ENCODE measurements around the gene ARHGEF28.

The ARHGEF28 gene

DNA sequence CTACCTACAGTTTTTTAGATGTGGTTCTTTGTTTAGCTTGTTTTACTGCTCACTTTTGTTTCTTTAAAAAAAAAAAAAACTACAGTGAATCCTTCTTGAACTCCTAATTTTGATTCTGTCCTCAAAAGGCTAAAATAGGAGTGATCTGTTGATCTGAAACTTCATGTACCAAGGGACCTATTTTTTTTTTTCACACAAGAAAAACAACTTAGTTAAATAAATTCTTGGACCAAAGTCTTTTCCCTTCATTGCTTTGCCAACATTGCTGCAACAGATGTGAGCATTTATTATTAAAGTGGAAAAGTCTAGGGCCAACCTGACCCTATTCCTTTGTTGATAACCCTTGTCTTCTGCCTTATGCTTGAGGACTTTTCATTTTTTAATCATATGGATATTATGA is 236.8 kb downstream of the ARHGEF28 start:
- TF ChIP-seq TAF1 (IDR thresholded peaks at IDR 0.05; ENCODE audit: borderline replicate concordance, insufficient read depth, low read length) (no peak), POLR2AphosphoS5 (IDR thresholded peaks at IDR 0.05; ENCODE audit: low read depth, low read length) (no peak), FOXP2 (optimal IDR thresholded peaks at IDR 0.05; ENCODE audit: borderline replicate concordance, extremely low read depth, extremely low read length, insufficient read depth) (no peak), SIN3A (IDR thresholded peaks at IDR 0.05; ENCODE audit: borderline replicate concordance, insufficient read depth, low read length) (no peak)
- TF ChIP-seq, protein P1, sequence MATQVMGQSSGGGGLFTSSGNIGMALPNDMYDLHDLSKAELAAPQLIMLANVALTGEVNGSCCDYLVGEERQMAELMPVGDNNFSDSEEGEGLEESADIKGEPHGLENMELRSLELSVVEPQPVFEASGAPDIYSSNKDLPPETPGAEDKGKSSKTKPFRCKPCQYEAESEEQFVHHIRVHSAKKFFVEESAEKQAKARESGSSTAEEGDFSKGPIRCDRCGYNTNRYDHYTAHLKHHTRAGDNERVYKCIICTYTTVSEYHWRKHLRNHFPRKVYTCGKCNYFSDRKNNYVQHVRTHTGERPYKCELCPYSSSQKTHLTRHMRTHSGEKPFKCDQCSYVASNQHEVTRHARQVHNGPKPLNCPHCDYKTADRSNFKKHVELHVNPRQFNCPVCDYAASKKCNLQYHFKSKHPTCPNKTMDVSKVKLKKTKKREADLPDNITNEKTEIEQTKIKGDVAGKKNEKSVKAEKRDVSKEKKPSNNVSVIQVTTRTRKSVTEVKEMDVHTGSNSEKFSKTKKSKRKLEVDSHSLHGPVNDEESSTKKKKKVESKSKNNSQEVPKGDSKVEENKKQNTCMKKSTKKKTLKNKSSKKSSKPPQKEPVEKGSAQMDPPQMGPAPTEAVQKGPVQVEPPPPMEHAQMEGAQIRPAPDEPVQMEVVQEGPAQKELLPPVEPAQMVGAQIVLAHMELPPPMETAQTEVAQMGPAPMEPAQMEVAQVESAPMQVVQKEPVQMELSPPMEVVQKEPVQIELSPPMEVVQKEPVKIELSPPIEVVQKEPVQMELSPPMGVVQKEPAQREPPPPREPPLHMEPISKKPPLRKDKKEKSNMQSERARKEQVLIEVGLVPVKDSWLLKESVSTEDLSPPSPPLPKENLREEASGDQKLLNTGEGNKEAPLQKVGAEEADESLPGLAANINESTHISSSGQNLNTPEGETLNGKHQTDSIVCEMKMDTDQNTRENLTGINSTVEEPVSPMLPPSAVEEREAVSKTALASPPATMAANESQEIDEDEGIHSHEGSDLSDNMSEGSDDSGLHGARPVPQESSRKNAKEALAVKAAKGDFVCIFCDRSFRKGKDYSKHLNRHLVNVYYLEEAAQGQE (IDR thresholded peaks at IDR 0.05; ENCODE audit: insufficient read depth in 1 of 2, low read depth in 2 of 2, low read length in 2 of 2): no peak

DNA sequence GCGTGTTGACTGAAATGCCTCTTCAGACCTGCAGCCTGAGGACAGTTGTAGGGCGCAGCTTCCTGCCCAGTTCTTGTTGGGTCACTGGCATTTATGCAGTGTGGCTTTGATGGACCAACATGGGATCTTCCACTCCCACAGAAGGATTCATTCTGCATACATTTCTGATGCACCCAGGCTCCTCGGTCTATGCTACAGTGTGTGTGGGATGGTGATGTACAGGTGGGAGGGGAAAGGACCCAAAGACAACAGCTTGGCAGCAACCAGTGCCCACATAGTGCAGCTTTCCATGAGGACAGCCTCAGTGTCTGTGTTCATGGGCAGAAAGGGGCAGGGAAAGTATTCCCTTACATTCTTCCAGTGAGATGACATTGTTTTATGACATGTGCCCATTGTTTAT is 237.9 kb downstream of the ARHGEF28 start:
- no peak for TF ChIP-seq POLR2AphosphoS5 (IDR thresholded peaks at IDR 0.05; ENCODE audit: low read depth, low read length)
- no peak for TF ChIP-seq FOXP2 (optimal IDR thresholded peaks at IDR 0.05; ENCODE audit: borderline replicate concordance, extremely low read depth, extremely low read length, insufficient read depth)
- no peak for TF ChIP-seq TAF1 (IDR thresholded peaks at IDR 0.05; ENCODE audit: borderline replicate concordance, insufficient read depth, low read length)
- TF ChIP-seq SIN3A (IDR thresholded peaks at IDR 0.05; ENCODE audit: borderline replicate concordance, insufficient read depth, low read length): no peak
- TF ChIP-seq, protein P1 (IDR thresholded peaks at IDR 0.05; ENCODE audit: insufficient read depth in 1 of 2, low read depth in 2 of 2, low read length in 2 of 2): no peak

DNA sequence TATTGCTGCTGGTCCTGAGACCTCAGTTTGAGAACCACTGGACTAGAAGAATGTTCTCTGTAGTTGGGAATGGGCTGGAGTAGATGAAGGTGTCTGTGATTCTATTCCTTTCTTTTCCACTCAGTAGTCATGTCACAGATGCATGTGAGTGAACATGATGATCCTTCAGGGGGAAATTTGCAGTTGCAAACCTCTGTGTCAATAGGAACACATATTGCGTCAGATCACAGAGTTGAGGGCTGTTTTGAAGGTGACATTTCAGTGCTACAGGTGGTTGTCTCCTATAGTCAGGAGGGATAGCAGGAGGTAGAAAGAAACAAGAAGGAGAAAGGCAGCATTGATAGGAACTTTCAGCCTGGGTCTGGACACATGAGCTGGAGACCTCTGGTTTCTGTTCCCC is 239.3 kb downstream of the ARHGEF28 start:
- TF ChIP-seq, protein P1 (IDR thresholded peaks at IDR 0.05; ENCODE audit: insufficient read depth in 1 of 2, low read depth in 2 of 2, low read length in 2 of 2): no peak
- TF ChIP-seq POLR2AphosphoS5 (IDR thresholded peaks at IDR 0.05; ENCODE audit: low read depth, low read length) (no peak), TAF1 (IDR thresholded peaks at IDR 0.05; ENCODE audit: borderline replicate concordance, insufficient read depth, low read length) (no peak), SIN3A (IDR thresholded peaks at IDR 0.05; ENCODE audit: borderline replicate concordance, insufficient read depth, low read length) (no peak), FOXP2 (optimal IDR thresholded peaks at IDR 0.05; ENCODE audit: borderline replicate concordance, extremely low read depth, extremely low read length, insufficient read depth) (no peak)

DNA sequence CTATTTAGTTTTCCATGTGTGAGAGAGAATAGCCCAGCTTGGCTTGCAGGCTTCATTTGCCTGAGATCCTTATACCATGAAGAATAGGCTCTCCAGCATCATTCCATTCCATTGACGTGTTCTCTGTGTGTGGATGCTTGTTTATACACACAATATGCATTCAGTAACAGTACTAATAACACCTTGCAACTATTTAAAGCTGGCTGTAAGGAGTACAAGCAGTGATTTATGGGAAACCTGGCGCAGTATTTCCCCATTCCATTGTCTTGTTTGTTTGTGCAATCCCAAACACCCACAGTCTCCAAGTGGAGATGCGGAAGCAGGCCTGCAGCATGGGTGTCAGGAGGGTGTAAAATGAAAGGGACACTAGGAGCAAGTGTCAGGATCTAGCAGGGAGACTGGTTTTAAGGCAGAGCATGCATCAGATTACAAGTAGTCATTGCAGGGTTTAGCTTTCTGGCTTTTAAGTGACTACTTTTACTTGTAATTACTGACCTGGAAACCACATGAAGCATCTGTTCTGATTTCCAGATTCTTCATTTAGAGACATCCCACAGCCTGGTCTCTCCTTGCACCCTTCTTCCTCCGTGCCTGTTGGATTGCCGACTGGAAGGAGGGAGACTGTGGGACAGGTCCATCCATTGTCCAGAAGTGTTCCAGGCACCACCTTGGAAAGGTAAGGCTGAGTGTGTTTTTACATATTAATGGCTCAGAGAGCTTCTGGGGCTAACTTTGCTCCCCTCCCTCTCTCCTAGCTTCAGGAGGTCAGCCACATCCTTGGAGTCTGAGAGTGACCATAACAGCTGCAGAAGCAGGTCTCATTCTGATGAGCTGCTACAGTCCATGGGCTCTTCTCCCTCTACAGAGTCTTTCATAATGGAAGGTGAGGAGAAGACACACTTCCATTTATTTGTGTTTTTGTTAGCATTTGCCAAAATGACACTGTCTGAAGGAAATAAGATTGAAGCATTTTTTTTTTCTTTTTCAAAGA is 241.6 kb downstream of the ARHGEF28 start:
- TF ChIP-seq TAF1 (IDR thresholded peaks at IDR 0.05; ENCODE audit: borderline replicate concordance, insufficient read depth, low read length) (no peak), SIN3A (IDR thresholded peaks at IDR 0.05; ENCODE audit: borderline replicate concordance, insufficient read depth, low read length) (no peak), POLR2AphosphoS5 (IDR thresholded peaks at IDR 0.05; ENCODE audit: low read depth, low read length) (no peak), FOXP2 (optimal IDR thresholded peaks at IDR 0.05; ENCODE audit: borderline replicate concordance, extremely low read depth, extremely low read length, insufficient read depth) (no peak)
- TF ChIP-seq, protein P1 (IDR thresholded peaks at IDR 0.05; ENCODE audit: insufficient read depth in 1 of 2, low read depth in 2 of 2, low read length in 2 of 2): no peak
